CD4-positive, alpha-beta T cell treated with Interleukin-21 for 1 hour (primary cell): ENCODE data around the gene HOXD13.

Source experiments
- DNase-seq: peaks from one replicate; pipeline ENCODE4 v3.0.0-alpha.2; 2020

The HOXD13 gene

GRCh38 chr2:176136374-176137251, 44.1 kb downstream of the HOXD13 start:
- no peak for DNase-seq

GRCh38 chr2:176137252-176137580, 44.7 kb downstream of the HOXD13 start:
- no peak for DNase-seq

GRCh38 chr2:176137906-176138305, 45.4 kb downstream of the HOXD13 start:
- DNase-seq, result no peak

GRCh38 chr2:176138526-176138922, 46.0 kb downstream of the HOXD13 start:
- no peak for DNase-seq

- no peak for DNase-seq
Measured at GRCh38 chr2:176138923-176139660, 46.6 kb downstream of the HOXD13 start.

GRCh38 chr2:176139661-176140512, 47.4 kb downstream of the HOXD13 start:
- DNase-seq, result no peak

- peak; percentile 62 for DNase-seq
Measured at GRCh38 chr2:176140513-176141317, 48.2 kb downstream of the HOXD13 start.

- no peak for DNase-seq
Measured at GRCh38 chr2:176142281-176142680, 49.8 kb downstream of the HOXD13 start.
